ENCODE measurements around the gene EMC9. TPM values are rescaled to one million over a fixed set of nuclear protein-coding genes. Genes with fewer than 3 reads are reported as not detected.
A peak's percentile ranks its signal among the peaks of the same experiment; 100 is the strongest.

Gene EMC9
- total and polyA plus RNA-seq, 10 of the 15 experiments (the other 5 are each of a cell fraction or from before 2014, with no cell fraction given): 15.3 to 60.5 (median 30.3) TPM

GRCh38 chr14:24172261-24172860 is 31.0 kb upstream of the EMC9 start:
- H3K4me2 ChIP-seq (ENCODE audit: control insufficient read depth, insufficient read depth): peak overlapping the region; percentile 68
- TF ChIP-seq ATF7 (IDR thresholded peaks at IDR 0.05; ENCODE audit: low read depth) (no peak), IKZF2 (IDR thresholded peaks at IDR 0.05) (0 out of 4 replicates have a peak, but pooled peaks of 1 of the 2 experiments have one; percentile 24)
- TF ChIP-seq, protein P1, sequence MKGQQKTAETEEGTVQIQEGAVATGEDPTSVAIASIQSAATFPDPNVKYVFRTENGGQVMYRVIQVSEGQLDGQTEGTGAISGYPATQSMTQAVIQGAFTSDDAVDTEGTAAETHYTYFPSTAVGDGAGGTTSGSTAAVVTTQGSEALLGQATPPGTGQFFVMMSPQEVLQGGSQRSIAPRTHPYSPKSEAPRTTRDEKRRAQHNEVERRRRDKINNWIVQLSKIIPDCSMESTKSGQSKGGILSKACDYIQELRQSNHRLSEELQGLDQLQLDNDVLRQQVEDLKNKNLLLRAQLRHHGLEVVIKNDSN (IDR thresholded peaks at IDR 0.05; ENCODE audit: borderline replicate concordance, extremely low read length, insufficient read depth, low read depth, low read length): peak; percentile 61
- no peaks in the 10 kb centered on the region for H3K9me3 ChIP-seq (replicated peaks; ENCODE audit: control insufficient read depth, insufficient read depth, low read length)
- peak overlapping the region; percentile 62 for H3K4me3 ChIP-seq
- ChIA-PET RAD21 (ENCODE audit: unreplicated experiment) (interaction anchor here (1.0 kb wide), 1 partner anchor 11 kb away, joined by 4 read pairs; the partner anchor contains the start of gene IRF9), SMC1A (ENCODE audit: uncharacterized antibody, unreplicated experiment) (interaction anchor here (0.7 kb wide), 1 partner anchor 64 kb away, joined by 3 read pairs; no protein-coding TSS in a partner anchor), POLR2A (interaction anchor here (1.9 to 2.8 kb wide), 3 partner anchors 12 to 25 kb away, joined by 7 to 11 read pairs (median 8); partner anchors contain the start of genes IPO4, IRF9 and RNF31), CTCF (interaction anchor here (1.1 to 2.2 kb wide), 4 partner anchors 43 to 161 kb away, joined by 3 to 6 read pairs (median 3); partner anchors contain the start of genes DHRS1, MDP1 and NOP9)
- ATAC-seq (peak; percentile 9; the same call in 1 of the 3 replicates), FAIRE-seq (no peak), DNase-seq (ENCODE audit: low read depth, low spot score) (no peak)
- BruUV-seq (replicated peaks): no TSS peak
- H3K27me3 ChIP-seq (replicated peaks in 1 of 2; ENCODE audit: control insufficient read depth in 2 of 2, insufficient read depth in 2 of 2, low read length in 1 of 2): no peaks in the 10 kb centered on the region
- H3K36me3 ChIP-seq (ENCODE audit: control insufficient read depth in 2 of 2, insufficient read depth in 2 of 2, low read length in 1 of 2): peaks cover 2 to 11% of the 10 kb centered on the region in 2 experiments; a peak in 3 of 4 replicates
- WGBS (ENCODE audit: insufficient coverage, insufficient replicate concordance, low lambda C conversion rate, missing lambda C conversion rate): 35% methylated on average over 28 of the region's 30 CpGs
- peak overlapping the region; percentile 69 for H3K9ac ChIP-seq (ENCODE audit: control insufficient read depth, insufficient read depth, low read length)
- in situ Hi-C loops (cut with MboI): no loop called here
- intact Hi-C loops (cut with micrococcal nuclease; ENCODE audit: unreplicated experiment): no loop called here
- H3K4me1 ChIP-seq (ENCODE audit: control insufficient read depth, insufficient read depth, low read length): no peaks in the 10 kb centered on the region
- H3K27ac ChIP-seq (ENCODE audit: control insufficient read depth, insufficient read depth): peak overlapping the region; percentile 68
- no peak overlapping the region; the same call in 1 of the 2 replicates for H2AFZ ChIP-seq (ENCODE audit: control insufficient read depth, low read depth, low read length)
- no peaks in the 10 kb centered on the region for H4K20me1 ChIP-seq (ENCODE audit: control insufficient read depth, insufficient read depth)
- H3K79me2 ChIP-seq (ENCODE audit: control insufficient read depth, insufficient read depth, low read length): peaks cover 6% of the 10 kb centered on the region
